Amygdala (tissue), 56 donors: ENCODE results near the gene PSMD11.
"Not testable (repeated sequence)": the region's sequence is repeated elsewhere in the genome, so short reads cannot be mapped to it uniquely, and the experiment has no call there.

Source experiments
- DNase-seq, 56 donors: peaks; one replicate each; lab custom pipeline; 2025; lab: John Stamatoyannopoulos, UW

PSMD11 gene

DNA sequence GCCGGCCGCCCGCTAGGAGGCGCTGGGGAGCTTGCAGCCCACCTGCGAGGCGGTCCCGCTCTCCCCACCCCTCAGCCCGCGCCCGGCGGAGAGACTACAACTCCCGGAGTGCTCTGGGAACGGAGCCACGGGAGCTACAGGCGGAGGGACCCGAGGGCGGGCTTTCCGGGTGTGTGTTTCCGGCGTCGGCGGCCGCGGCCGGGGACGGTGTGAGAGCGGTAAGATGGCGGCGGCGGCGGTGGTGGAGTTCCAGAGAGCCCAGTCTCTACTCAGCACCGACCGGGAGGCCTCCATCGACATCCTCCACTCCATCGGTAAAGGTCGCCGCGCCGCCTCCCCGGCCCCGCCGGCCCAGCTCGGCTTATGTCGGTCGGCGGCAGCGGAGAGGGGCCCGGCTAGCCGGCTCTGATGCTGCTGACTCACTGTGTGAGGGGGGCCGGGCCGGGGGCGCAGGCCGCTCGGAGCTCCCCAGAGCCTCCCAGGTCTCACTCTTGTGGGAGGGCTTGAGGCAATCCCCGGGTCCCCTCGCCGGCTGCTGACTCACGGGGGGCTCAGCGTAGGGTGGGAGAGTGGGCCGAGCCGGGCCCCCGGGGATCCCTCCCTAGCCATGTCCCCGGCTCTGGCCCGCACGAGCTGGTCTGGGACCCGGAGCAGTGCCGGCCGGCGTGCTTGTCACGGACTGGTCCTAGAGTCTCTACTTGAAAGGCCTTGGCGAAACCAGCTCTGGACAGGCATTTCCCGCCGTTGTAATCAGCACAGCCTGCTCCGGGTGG is at the start of gene PSMD11:
Gene PSMD11 (plus strand): TSS at position 210 of the 773 bp plus-strand sequence. CDS start 14 bp downstream, at position 224.
- DNase-seq: peak; percentile 69 to 97 (median 92)

DNA sequence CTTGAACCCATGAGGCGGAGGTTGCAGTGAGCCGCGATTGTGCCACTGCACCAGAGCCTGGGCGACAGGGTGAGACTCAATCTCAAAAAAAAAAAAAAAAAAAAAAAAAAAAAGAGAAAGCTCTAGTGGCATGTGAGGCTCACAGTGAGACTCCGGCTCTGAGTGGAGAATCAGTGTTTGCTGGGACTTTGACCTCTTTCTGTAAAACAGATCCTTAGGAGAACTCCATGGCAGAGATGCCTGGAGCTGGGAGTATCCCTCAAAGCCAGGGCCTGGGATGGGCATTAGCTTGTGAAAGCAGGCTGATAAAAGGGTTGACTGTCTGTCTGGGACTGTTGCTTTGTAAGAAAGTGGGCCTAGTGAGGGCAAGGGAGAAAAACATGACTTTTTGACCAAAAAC is 48.0 kb upstream of the PSMD11 start:
- DNase-seq: no peak

DNA sequence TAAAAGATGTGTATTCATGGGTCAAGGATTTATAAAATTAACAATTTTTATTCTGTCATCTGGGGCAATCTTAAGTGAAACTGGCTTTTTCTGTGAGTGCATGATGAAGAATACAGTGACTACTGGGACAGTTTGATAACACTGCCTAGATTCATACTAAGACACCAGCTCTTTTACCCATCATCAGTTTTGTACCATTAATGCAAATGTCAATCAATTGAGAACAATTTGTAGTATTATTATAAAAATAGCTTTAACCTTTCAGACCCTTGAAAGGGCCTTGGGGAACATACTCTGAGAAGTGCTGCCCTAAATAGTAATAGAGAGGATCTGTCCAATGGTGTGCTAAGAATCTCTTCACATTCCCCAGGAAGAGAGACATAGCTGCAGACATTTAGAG is 45.4 kb upstream of the PSMD11 start:
- no peak for DNase-seq

DNA sequence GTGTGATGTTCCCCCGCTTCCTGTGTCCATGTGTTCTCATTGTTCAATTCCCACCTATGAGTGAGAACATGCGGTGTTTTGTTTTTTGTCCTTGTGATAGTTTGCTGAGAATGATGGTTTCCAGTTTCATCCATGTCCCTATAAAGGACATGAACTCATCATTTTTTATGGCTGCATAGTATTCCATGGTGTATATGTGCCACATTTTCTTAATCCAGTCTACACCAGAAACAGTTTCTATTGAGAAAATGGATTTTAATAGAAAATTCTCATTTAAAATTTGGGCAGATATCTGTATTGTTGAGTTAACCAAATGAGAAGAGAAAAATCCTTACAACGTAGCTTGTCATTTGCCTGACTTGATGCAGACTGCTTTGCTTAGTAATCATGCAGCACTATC is 34.2 kb upstream of the PSMD11 start:
- not testable (repeated sequence) for DNase-seq

DNA sequence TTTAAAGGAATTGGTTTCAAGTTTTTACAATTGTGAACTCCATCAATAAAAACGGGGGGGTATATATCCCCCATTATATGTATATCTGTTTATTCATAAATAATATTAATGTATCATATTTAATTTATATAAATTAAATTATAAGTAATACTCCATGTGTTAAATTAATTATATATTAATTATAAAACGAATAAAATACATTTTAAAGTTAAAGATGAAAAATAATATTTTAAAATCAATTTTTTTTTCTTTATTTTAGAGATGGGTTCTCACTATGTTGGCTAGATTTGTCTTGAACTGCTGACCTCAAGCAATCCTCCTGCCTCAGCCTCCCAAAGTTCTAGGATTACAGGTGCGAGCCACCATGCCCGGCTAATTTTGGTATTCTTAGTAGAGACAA is 17.4 kb upstream of the PSMD11 start:
- DNase-seq: no peak

DNA sequence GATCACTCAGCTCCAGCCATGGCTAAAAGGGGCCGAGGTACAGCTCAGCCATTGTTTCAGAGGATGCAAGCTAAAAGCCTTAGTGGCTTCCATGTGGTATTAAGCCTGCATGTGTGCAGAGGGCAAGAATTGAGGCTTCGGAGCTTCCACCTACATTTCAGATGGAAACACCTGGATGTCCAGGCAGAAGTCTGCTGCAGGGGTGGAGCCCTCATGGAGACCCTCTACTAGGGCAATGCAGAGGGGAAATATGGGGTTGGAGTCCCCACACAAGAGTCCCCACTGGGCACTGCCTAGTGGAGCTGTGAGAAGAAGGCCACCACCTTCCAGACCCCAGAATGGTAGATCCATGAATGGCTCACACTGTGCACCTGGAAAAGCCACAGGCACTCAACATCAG is 14.7 kb upstream of the PSMD11 start:
- no peak for DNase-seq

DNA sequence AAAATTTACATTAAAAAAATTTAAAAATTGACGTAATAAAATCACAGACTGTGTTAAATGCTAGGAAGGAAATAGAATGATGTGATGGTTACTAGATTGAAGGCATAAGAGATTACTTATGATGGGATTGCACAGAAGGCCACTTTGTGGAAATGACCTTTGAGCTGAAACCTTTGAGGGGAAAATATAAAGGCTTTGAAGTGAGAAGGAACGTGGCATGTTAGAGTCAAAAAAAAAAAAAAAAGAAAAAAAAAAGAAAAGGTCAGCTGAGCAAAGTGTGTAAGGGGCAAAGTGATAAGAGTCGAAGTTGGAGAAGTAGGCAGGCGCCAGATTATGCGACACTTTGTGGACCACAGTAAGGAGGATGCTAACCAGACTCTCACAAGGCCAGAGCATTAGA is 3.6 kb upstream of the PSMD11 start:
- no peak for DNase-seq

DNA sequence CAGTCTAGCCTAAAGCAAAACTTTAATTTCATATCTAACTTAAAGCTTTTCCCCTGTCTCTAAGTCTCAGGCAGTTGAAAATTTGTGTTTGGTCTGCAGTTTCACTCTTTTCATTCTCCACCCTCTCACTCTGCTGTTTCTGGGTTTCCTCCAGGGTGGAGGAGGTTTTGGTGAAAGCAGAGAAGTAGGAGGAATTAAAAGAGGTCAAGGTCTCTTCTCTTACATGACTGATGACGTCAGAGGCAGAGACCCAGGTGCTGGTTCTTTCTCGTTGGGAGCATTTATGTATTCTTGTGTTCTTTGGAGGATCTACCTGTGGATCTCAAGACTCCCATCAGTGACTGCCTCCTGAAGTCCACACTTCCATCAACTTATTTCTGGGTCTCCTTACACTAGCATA is 2.4 kb upstream of the PSMD11 start:
- no peak for DNase-seq

DNA sequence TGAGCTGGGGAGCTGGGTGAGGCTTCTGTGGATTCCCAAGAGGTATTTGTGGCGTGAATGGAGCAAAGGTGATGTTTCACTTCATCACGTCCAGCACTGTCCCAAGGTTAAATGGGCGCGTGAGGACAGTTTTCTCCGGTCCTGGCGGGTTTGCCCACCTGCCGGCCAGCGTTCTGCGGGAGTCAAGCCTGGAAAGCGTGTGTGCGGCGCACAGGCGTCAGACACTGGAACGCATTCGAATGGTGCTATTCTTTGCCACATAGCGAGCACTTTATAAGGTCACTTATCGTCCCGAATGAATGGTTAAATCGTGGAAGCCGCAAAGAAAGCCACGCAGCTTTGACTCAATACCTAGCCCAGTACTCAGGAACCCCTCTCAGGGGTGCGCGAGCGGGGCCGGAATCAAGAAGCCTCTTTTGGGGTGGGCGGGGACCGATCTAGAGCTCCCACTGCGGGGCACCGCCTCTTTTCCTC is 446 bp upstream of the PSMD11 start:
- DNase-seq: no peak

DNA sequence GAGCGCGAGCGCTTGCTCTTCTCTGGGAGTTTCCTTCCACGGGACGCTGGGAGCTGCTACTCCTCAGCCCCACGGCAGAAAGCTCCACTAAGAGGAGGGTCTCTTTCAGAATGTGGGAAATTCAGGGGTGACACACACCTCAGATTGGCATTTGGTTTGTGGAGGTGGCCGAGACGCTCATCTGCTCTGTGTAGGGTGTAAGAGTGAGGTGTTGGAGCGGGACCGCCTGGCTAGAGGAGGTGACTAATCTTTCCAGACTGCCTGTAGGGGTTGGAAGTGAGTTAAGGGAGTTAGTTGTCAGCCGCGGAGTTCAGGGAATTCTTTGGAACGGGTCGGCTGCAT is 735 bp downstream of the PSMD11 start:
- DNase-seq: peak in 18 of 56 donors; percentile 6 to 62 (median 35)

DNA sequence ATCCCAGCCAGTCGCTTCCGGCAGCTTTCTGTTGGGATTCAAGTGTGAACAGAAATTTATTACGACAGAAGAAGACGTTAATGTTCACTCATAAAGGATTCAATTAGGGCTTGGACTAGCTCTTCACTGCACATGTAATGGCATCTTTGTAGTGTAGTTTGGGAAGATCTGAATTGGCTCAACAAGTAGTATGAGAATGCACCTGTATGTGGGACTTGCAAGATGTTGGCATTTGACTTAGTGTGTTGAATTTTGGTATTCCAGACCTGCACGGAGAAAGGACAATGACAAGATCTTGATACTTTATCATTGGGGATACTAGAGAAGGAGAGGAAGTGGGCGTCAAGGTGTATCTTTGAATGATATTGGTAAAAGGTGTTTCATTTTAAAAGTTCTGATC is 1.2 kb downstream of the PSMD11 start:
- no peak for DNase-seq

DNA sequence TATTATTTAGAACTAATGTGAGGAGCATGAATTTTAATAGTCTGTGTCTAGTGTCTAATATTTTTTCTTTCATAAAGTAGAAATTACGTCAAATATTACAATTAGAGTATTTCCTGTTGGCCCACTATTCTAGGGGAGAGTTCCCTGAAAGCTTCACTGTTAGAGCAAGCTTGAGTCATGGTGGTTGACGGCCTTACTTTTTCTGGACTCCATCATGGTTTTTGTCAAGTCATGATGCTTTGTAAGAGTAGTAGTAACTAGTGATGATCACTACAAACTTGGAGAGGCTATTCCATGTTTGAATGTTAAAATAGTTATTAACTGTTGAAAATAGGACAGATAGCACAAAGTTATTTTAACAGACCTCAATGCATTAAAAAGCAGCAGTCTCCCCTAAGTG is 1.7 kb downstream of the PSMD11 start:
- no peak for DNase-seq

DNA sequence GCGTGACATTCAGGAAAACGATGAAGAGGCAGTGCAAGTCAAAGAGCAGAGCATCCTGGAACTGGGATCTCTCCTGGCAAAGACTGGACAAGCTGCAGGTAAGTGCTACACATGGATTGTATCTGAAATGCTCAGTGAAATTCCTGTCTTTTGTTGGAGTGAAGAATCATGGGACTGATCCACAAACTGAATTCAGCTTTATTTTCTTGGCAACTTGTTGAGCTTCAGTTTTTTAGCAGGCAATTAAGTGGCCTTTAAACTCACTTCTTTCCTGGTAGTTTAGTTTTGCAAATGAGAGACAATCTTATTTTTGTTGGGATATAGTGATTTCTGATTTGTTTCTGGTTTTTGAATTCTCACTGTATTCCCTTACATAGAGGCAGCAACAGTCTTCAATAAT is 2.6 kb downstream of the PSMD11 start:
- no peak for DNase-seq

DNA sequence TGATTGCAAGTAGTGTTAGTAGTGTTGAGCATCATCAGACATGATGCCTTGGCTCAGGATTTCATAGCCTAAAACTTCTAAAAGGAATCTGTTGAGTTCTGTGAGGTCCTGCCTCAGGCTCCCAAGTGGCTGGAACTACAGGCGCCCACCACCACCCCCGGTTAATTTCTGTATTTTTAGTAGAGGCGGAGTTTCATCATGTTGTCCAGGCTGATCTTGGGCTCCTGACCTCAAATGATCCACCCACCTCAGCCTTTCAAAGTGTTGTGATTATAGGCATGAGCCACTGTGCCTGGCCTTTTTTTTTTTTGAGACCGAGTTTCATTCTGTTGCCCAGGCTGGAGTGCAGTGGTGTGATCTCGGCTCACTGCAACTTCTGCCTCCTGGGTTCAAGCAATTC is 5.7 kb downstream of the PSMD11 start:
- DNase-seq: no peak

DNA sequence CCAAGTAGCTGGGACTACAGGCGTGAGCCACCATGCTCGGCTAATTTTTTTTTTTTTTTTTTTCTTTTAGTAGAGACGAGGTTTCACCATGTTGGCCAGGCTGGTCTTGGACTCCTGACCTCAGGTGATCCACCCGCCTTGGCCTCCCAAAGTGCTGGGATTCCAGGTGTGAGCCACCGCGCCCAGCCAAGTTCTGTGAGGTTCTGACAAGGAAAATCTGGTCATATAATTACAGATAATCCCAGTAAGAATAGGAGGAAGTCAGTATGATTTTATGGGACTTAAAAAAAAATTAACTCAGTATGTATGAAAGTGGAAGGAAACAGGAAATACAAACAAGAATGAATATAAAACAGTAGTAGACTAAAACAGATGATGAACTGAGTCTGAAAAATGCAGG is 6.1 kb downstream of the PSMD11 start:
- not testable (repeated sequence) for DNase-seq

DNA sequence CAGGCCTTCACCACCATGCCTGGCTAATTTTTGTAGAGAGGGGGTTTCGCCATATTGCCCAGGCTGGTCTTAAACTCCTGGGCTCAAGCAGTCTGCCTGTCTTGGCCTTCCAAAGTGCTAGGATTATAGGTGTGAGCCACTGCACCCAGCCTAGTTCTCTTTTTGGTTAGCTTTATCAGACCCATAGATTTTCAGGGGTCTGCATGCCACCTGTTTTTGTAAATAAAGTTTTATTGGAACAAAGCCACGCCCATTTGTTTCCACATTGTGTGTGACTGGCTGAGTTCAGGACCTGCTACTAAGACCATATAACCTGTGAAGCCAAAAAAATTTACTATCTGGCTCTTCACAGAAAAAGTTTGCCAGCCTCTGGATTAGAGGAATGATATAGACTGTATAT is 7.6 kb downstream of the PSMD11 start:
- DNase-seq: no peak

DNA sequence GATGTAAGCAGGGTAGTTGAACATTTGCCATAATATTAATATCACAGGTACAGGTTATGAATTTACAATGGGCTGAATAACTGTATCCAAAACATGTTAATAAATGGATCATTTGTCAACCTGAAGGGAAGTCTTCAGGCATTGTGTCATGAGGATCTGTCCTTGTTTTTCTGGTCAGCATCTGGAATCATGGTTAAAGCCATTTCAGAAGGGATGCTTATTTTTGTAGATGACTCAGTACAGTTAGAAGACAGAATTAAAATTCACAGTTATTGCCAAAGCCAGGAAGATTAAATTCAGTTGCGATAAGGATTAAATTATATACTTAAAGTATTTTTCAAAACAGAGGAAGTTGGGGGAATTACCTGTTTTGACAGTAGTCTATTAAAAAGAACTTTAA is 8.0 kb downstream of the PSMD11 start:
- no peak for DNase-seq

DNA sequence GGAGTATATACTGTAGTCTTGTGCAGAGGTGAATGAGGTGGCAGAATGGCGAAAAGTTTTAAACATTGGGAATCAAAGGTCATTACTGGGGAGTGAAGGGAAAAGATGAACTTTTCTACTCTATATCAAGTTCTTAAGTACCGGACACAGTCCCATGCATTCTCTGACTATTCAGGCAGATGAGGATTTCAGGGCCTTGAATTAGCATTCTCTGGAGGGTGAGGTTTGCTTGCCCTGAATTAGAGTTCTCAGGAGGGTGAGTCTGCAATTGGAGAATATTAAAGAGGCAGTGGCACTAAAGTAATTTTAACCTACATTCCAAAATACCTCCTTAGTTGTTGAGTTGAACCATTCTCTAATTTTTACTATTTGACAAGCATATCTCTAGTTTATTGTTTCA is 9.1 kb downstream of the PSMD11 start:
- DNase-seq: no peak

DNA sequence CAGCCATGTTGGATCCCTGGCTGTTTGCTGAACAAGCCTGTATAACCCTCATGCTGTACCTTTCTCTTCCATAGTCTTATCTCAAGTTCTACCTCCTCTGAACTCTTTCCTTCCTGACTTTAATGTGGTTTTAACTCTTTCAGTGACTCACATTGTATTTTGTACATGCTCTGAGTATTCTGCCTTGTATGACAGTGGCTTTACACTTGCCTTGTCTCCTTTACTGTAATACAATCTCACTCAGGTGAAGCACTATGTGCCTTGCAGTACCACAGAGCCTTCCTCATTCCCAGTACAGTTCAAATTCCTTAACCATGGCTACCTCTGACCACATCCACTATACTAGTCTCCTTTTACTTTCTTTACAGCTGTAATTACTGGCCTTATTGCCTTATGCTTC is 14.1 kb downstream of the PSMD11 start:
- no peak for DNase-seq

DNA sequence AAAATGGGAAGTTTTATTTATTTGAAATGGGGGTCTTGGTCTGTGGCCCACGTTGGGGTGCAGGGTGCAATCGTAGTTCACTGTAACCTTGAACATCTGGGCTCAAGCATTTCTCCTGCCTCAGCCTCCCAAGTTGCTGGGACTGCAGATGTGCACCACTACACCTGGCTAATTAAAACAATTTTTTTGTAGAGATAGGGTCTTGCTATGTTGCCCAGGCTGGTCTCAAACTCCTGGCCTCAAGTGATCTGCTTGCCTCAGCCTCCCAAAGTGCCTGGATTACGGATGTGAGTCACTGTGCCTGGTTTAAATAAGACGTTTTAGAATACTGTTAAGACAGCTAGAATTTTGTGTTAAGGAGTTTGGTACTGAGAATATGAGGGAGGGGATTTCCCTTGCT is 15.7 kb downstream of the PSMD11 start:
- no peak for DNase-seq

DNA sequence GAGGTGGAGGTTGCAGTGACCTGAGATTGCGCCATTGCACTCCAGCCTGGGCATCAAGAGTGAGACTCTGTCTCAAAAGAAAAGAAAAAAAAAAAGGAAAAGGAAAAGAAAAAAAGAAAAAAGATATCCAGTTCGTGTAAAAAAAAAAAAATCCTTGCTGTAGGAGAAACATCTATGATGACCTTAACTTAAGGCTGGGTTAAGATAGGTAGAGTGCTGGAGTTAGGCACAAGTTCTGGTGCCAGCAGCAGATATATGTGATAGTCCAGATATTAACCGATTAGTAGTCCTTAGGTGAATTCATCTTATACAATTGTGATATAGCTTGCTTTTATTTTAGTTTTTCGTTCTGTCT is 17.2 kb downstream of the PSMD11 start:
- no peak for DNase-seq

DNA sequence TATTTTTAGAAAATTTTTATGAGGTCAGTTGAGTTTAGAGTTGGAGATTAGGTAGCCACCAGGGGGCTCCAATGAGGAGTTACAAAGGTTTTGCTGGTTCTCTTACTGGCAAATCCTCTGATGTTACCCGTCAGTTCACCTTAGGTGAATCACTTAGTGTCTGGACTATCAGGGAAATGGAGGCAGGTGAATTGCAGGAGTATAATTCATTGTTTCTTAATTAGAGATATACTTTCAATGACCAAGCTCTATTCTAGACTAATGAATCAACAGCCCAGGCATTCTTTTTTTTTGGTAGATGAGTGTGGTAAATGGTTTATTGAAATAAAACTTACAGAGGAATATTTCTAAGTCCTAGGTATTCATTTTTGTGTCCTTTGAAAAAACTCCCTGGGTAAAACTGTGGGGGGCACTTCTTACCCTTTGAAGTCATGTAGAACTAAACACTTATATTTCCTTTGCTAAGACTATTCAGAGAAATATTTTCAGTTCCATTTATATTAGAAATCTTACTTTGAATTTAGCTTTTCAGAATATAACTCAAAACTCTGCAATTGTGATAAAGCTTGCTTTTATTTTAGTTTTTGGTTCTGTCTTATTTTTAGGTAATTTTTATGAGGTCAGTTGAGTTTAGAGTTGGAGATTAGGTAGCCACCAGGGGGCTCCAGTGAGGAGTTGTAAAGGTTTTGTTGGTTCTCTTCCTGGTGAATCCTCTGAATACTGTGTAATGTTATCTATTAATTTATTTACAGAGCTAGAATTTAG is 17.7 kb downstream of the PSMD11 start:
- DNase-seq: peak in 11 of 56 donors; percentile 2 to 58 (median 14)
